ENCODE data around the gene TMEM52. TPM values are rescaled to one million over a fixed set of nuclear protein-coding genes. Genes with fewer than 3 reads are reported as not detected.

The TMEM52 gene
- total RNA-seq, 6 experiments from 2014 or later: 0.21 to 0.38 (median 0.25) TPM; not detected in 3

GRCh38 chr1:1964811-1965210 is 45.7 kb upstream of the TMEM52 start:
- no peak overlapping the region for H3K4me3 Mint-ChIP-seq
- no peak for DNase-seq
- no peaks in the 10 kb centered on the region; the same call in 1 of the 2 replicates for H3K4me1 Mint-ChIP-seq (ENCODE audit: low read depth)
- H3K27me3 Mint-ChIP-seq (ENCODE audit: insufficient read depth): peaks cover 49% of the 10 kb centered on the region
- TF ChIP-seq CTCF (IDR thresholded peaks at IDR 0.05): no peak
- no peaks in the 10 kb centered on the region for H3K36me3 Mint-ChIP-seq (ENCODE audit: low read depth)
- no peak overlapping the region for H3K27ac Mint-ChIP-seq
- no peaks in the 10 kb centered on the region; the same call in 1 of the 2 replicates for H3K9me3 Mint-ChIP-seq

GRCh38 chr1:1963570-1963969 is 44.5 kb upstream of the TMEM52 start:
- Mint-ChIP-seq H3K4me3 (no peak overlapping the region), H3K9me3 (no peaks in the 10 kb centered on the region; the same call in 1 of the 2 replicates), H3K4me1 (ENCODE audit: low read depth) (no peaks in the 10 kb centered on the region; the same call in 1 of the 2 replicates), H3K36me3 (ENCODE audit: low read depth) (no peaks in the 10 kb centered on the region), H3K27ac (no peak overlapping the region), H3K27me3 (ENCODE audit: insufficient read depth) (peaks cover 57% of the 10 kb centered on the region)
- no peak for TF ChIP-seq CTCF (IDR thresholded peaks at IDR 0.05)
- no peak for DNase-seq

- Mint-ChIP-seq H3K36me3 (ENCODE audit: low read depth) (no peaks in the 10 kb centered on the region), H3K9me3 (no peaks in the 10 kb centered on the region; the same call in 1 of the 2 replicates), H3K4me1 (ENCODE audit: low read depth) (no peaks in the 10 kb centered on the region; the same call in 1 of the 2 replicates), H3K4me3 (no peak overlapping the region), H3K27me3 (ENCODE audit: insufficient read depth) (peaks cover 61% of the 10 kb centered on the region), H3K27ac (no peak overlapping the region)
- DNase-seq: no peak
- no peak for TF ChIP-seq CTCF (IDR thresholded peaks at IDR 0.05)
Observed at GRCh38 chr1:1962752-1963151, 43.7 kb upstream of the TMEM52 start.

GRCh38 chr1:1960480-1961196 is 41.6 kb upstream of the TMEM52 start:
- H3K27ac Mint-ChIP-seq: no peak overlapping the region

GRCh38 chr1:1959840-1960479 is 40.9 kb upstream of the TMEM52 start:
- H3K27ac Mint-ChIP-seq: no peak overlapping the region
- DNase-seq: peak; percentile 30
- TF ChIP-seq CTCF (IDR thresholded peaks at IDR 0.05): peak; percentile 87
- no peak overlapping the region for H3K4me3 Mint-ChIP-seq
- peaks cover 52% of the 10 kb centered on the region for H3K27me3 Mint-ChIP-seq (ENCODE audit: insufficient read depth)
- no peaks in the 10 kb centered on the region for H3K9me3 Mint-ChIP-seq
- no peaks in the 10 kb centered on the region for H3K36me3 Mint-ChIP-seq (ENCODE audit: low read depth)
- no peaks in the 10 kb centered on the region; the same call in 1 of the 2 replicates for H3K4me1 Mint-ChIP-seq (ENCODE audit: low read depth)

More at GRCh38 chr1:1960480-1961196, 41.6 kb upstream of the TMEM52 start:
- Mint-ChIP-seq H3K4me1 (ENCODE audit: low read depth) (no peaks in the 10 kb centered on the region; the same call in 1 of the 2 replicates), H3K36me3 (ENCODE audit: low read depth) (no peaks in the 10 kb centered on the region), H3K9me3 (no peaks in the 10 kb centered on the region), H3K4me3 (no peak overlapping the region), H3K27me3 (ENCODE audit: insufficient read depth) (peaks cover 53% of the 10 kb centered on the region)
- no peak for DNase-seq
- TF ChIP-seq CTCF (IDR thresholded peaks at IDR 0.05): no peak
